ENCODE results near the gene RHBDF2. TPM values are rescaled to one million over a fixed set of nuclear protein-coding genes. Genes with fewer than 3 reads are reported as not detected.

Gene RHBDF2
- total and polyA plus RNA-seq, 4 experiments from 2014 or later = 5.4 to 62.2 (median 32.6) TPM

- Histone ChIP-seq H3K4me3 (ENCODE audit: low read length in 2 of 2) (no peak overlapping the region), H3K36me3 (ENCODE audit: insufficient read depth, low read length) (no peaks in the 10 kb centered on the region), H3K27me3 (ENCODE audit: insufficient read depth, low read length) (no peaks in the 10 kb centered on the region), H3K9me3 (ENCODE audit: control insufficient read depth in 1 of 2, low read length in 2 of 2) (no peaks in the 10 kb centered on the region), H3K4me1 (ENCODE audit: insufficient read depth, low read length) (peaks cover 47% of the 10 kb centered on the region), H3K27ac (ENCODE audit: low read depth, low read length) (no peak overlapping the region)
- Mint-ChIP-seq H3K36me3 (peaks cover 0 to 1% of the 10 kb centered on the region in 2 donors), H3K4me3 (peak overlapping the region in 7 of 8 donors; percentile 44 to 89 (median 86)), H3K27me3 (no peaks in the 10 kb centered on the region), H3K4me1 (peaks cover 15 to 64% (median 43%) of the 10 kb centered on the region in 4 donors), H3K27ac (peak overlapping the region in 4 of 7 donors; percentile 10 to 87 (median 74)), H3K9me3 (no peaks in the 10 kb centered on the region)
- ChIA-PET CTCF (ENCODE audit: partially characterized antibody) (interaction anchor here (0.8 to 12.4 kb wide), 6 partner anchors 8 to 91 kb away, joined by 3 to 161 read pairs (median 6); partner anchors contain the start of gene AANAT), POLR2A (ENCODE audit: partially characterized antibody) (interaction anchor here (0.7 to 5.3 kb wide), 7 partner anchors 7 to 173 kb away, joined by 3 to 68 read pairs (median 3); no protein-coding TSS in a partner anchor)
- no peak for DNase-seq
- intact Hi-C loops (cut with micrococcal nuclease) = no loop called here
Measured at GRCh38 chr17:76499267-76499667, 2.0 kb downstream of the RHBDF2 start.

- H3K4me3 Mint-ChIP-seq = peak overlapping the region; percentile 36 to 89 (median 66)
- DNase-seq = no peak
- H3K27ac Mint-ChIP-seq = peak overlapping the region; percentile 10 to 87 (median 55)
Measured at GRCh38 chr17:76498876-76499251, 2.4 kb downstream of the RHBDF2 start.

GRCh38 chr17:76497979-76498875, 3.0 kb downstream of the RHBDF2 start:
- Histone ChIP-seq H3K27ac (ENCODE audit: low read depth, low read length) (no peak overlapping the region), H3K4me1 (ENCODE audit: insufficient read depth, low read length) (peaks cover 57% of the 10 kb centered on the region), H3K4me3 (ENCODE audit: low read length in 2 of 2) (no peak overlapping the region), H3K9me3 (ENCODE audit: control insufficient read depth in 1 of 2, low read length in 2 of 2) (no peaks in the 10 kb centered on the region), H3K27me3 (ENCODE audit: insufficient read depth, low read length) (no peaks in the 10 kb centered on the region), H3K36me3 (ENCODE audit: insufficient read depth, low read length) (no peaks in the 10 kb centered on the region)
- ChIA-PET POLR2A (ENCODE audit: partially characterized antibody) (interaction anchor here (0.7 to 5.3 kb wide), 5 partner anchors 6 to 59 kb away, joined by 3 to 45 read pairs (median 4); no protein-coding TSS in a partner anchor), CTCF (ENCODE audit: partially characterized antibody) (interaction anchor here (1.5 to 12.4 kb wide), 5 partner anchors 10 to 90 kb away, joined by 4 to 161 read pairs (median 7); partner anchors contain the start of gene AANAT)
- Mint-ChIP-seq H3K9me3 (no peaks in the 10 kb centered on the region), H3K4me1 (peaks cover 22 to 72% (median 50%) of the 10 kb centered on the region in 4 donors), H3K36me3 (peaks cover 0 to 2% of the 10 kb centered on the region in 2 donors), H3K4me3 (peak overlapping the region; percentile 23 to 86 (median 61)), H3K27me3 (no peaks in the 10 kb centered on the region), H3K27ac (peak overlapping the region in 6 of 7 donors; percentile 29 to 87 (median 58))
- intact Hi-C loops (cut with micrococcal nuclease) = no loop called here
- no peak for DNase-seq

More at GRCh38 chr17:76498876-76499251, 2.4 kb downstream of the RHBDF2 start:
- H3K27me3 ChIP-seq (ENCODE audit: insufficient read depth, low read length) = no peaks in the 10 kb centered on the region
- CTCF ChIA-PET (ENCODE audit: partially characterized antibody) = interaction anchor here (1.5 to 12.4 kb wide), 5 partner anchors 9 to 90 kb away, joined by 4 to 161 read pairs (median 7); partner anchors contain the start of gene AANAT
- no peaks in the 10 kb centered on the region for H3K36me3 ChIP-seq (ENCODE audit: insufficient read depth, low read length)
- intact Hi-C loops (cut with micrococcal nuclease) = no loop called here
- H3K4me1 ChIP-seq (ENCODE audit: insufficient read depth, low read length) = peaks cover 51% of the 10 kb centered on the region
- Mint-ChIP-seq H3K4me1 (peaks cover 17 to 66% (median 44%) of the 10 kb centered on the region in 4 donors), H3K9me3 (no peaks in the 10 kb centered on the region), H3K27me3 (no peaks in the 10 kb centered on the region), H3K36me3 (peaks cover 0 to 1% of the 10 kb centered on the region in 2 donors)
- H3K4me3 ChIP-seq (ENCODE audit: low read length in 2 of 2) = no peak overlapping the region
- H3K27ac ChIP-seq (ENCODE audit: low read depth, low read length) = no peak overlapping the region
- POLR2A ChIA-PET (ENCODE audit: partially characterized antibody) = interaction anchor here (0.7 to 5.3 kb wide), 4 partner anchors 7 to 59 kb away, joined by 3 to 45 read pairs (median 4); no protein-coding TSS in a partner anchor
- no peaks in the 10 kb centered on the region for H3K9me3 ChIP-seq (ENCODE audit: control insufficient read depth in 1 of 2, low read length in 2 of 2)

DNA sequence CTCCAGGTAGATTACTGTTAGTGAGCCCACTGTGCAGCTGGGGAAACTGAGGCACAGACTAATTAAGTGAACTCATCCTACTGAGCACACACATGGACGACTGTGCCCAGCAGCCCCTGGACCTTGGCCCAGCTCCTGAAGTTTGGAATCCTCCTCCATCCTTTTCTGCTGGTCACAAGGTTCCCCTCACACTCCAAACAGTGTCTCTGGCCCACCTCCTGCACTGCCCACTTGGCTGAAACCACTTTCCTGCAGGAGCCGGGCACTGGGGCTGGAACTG, 3.6 kb downstream of the RHBDF2 start:
- peaks cover 63% of the 10 kb centered on the region for H3K4me1 ChIP-seq (ENCODE audit: insufficient read depth, low read length)
- no peak overlapping the region for H3K27ac Mint-ChIP-seq
- H3K4me1 Mint-ChIP-seq = peaks cover 28 to 78% (median 56%) of the 10 kb centered on the region in 4 donors
- intact Hi-C loops (cut with micrococcal nuclease) = no loop called here
- H3K36me3 Mint-ChIP-seq = peaks cover 0 to 4% of the 10 kb centered on the region in 2 donors
- no peaks in the 10 kb centered on the region for H3K9me3 Mint-ChIP-seq
- no peaks in the 10 kb centered on the region for H3K27me3 Mint-ChIP-seq
- no peak overlapping the region for H3K27ac ChIP-seq (ENCODE audit: low read depth, low read length)
- no peaks in the 10 kb centered on the region for H3K27me3 ChIP-seq (ENCODE audit: insufficient read depth, low read length)
- ChIA-PET POLR2A (ENCODE audit: partially characterized antibody) (interaction anchor here (0.8 kb wide), 1 partner anchor 52 kb away, joined by 3 read pairs; no protein-coding TSS in a partner anchor), CTCF (ENCODE audit: partially characterized antibody) (interaction anchor here (1.7 to 12.4 kb wide), 3 partner anchors 10 to 89 kb away, joined by 7 to 161 read pairs (median 14); partner anchors contain the start of gene AANAT)
- no peak for DNase-seq
- H3K9me3 ChIP-seq (ENCODE audit: control insufficient read depth in 1 of 2, low read length in 2 of 2) = no peaks in the 10 kb centered on the region
- no peak overlapping the region for H3K4me3 ChIP-seq (ENCODE audit: low read length in 2 of 2)
- peak overlapping the region in 1 of 8 donors; percentile 7 for H3K4me3 Mint-ChIP-seq
- no peaks in the 10 kb centered on the region for H3K36me3 ChIP-seq (ENCODE audit: insufficient read depth, low read length)

DNA sequence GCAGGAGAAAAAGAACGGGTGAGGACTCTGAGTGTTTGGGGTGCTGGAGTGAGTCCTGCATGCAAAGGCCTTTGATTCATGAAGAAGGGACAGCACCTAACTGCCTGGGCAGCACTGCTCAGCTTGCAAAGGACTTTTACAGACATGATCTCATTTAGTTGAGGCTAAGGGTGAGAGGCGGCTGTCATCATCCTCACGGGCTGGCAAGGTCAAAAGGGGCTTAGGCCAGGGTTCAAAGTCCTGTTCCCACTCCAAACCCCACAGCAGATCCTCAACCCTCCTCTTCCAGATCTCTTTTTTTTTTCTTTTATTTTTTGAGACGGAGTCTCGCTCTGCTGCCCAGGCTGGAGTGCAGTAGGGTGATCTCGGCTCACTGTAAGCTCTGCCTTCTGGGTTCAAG, 4.8 kb downstream of the RHBDF2 start:
- no peaks in the 10 kb centered on the region for H3K27me3 ChIP-seq (ENCODE audit: insufficient read depth, low read length)
- intact Hi-C loops (cut with micrococcal nuclease) = no loop called here
- peaks cover 64% of the 10 kb centered on the region for H3K4me1 ChIP-seq (ENCODE audit: insufficient read depth, low read length)
- H3K4me3 ChIP-seq (ENCODE audit: low read length in 2 of 2) = no peak overlapping the region
- Mint-ChIP-seq H3K27ac (peak overlapping the region in 5 of 7 donors; percentile 32 to 74 (median 48)), H3K36me3 (peaks cover 0 to 5% of the 10 kb centered on the region in 2 donors), H3K4me1 (peaks cover 26 to 80% (median 57%) of the 10 kb centered on the region in 4 donors), H3K27me3 (no peaks in the 10 kb centered on the region), H3K4me3 (peak overlapping the region in 1 of 8 donors; percentile 25), H3K9me3 (no peaks in the 10 kb centered on the region)
- H3K9me3 ChIP-seq (ENCODE audit: control insufficient read depth in 1 of 2, low read length in 2 of 2) = no peaks in the 10 kb centered on the region
- H3K27ac ChIP-seq (ENCODE audit: low read depth, low read length) = no peak overlapping the region
- CTCF ChIA-PET (ENCODE audit: partially characterized antibody) = interaction anchor here (0.9 to 3.2 kb wide), 2 partner anchors 11 to 90 kb away, joined by 3 to 14 read pairs; partner anchors contain the start of gene ST6GALNAC2
- POLR2A ChIA-PET (ENCODE audit: partially characterized antibody) = no interaction called here
- no peaks in the 10 kb centered on the region for H3K36me3 ChIP-seq (ENCODE audit: insufficient read depth, low read length)
- DNase-seq = no peak

DNA sequence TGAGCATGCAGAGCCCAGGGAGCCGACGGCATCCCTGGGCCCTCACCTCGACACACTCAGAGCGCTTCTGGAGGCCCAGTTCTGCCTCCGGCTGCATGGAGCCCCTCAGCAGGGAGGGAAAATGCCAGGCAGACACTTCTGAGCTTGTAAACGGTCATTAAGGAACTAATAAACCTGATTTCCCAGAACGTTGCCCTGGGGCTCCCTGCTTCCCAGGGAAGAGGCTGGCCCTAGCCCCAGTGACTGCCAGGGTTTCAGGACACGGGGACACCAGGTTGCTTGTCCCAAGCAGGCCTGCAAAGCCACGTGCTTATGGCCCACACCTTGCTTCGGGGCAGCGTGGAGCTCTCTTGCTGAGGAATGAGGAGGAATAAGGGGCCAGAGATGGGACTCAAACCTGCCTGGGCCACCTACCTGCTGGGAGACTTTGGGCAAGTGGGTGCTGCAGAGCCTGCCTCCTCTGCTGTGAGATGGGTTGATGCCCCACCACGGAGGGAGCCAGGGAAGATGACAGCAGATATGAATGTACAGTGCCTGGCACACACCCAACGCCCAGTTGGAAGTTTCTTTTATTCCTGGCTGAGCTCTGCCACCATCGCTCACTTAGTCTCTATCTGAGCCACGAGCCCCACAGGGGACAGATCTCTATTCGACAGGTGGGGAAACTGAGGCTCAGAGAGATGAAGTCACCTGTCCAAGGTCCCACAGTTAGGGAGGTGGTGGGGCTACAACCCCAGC, 5.4 kb downstream of the RHBDF2 start:
- Mint-ChIP-seq H3K27me3 (no peaks in the 10 kb centered on the region), H3K27ac (peak overlapping the region in 2 of 7 donors; percentile 29 to 56), H3K4me3 (peak overlapping the region in 1 of 8 donors; percentile 25), H3K9me3 (no peaks in the 10 kb centered on the region), H3K36me3 (peaks cover 0 to 5% of the 10 kb centered on the region in 2 donors), H3K4me1 (peaks cover 25 to 80% (median 57%) of the 10 kb centered on the region in 4 donors)
- Histone ChIP-seq H3K4me3 (ENCODE audit: low read length in 2 of 2) (no peak overlapping the region), H3K27me3 (ENCODE audit: insufficient read depth, low read length) (no peaks in the 10 kb centered on the region), H3K9me3 (ENCODE audit: control insufficient read depth in 1 of 2, low read length in 2 of 2) (no peaks in the 10 kb centered on the region), H3K4me1 (ENCODE audit: insufficient read depth, low read length) (peaks cover 63% of the 10 kb centered on the region), H3K27ac (ENCODE audit: low read depth, low read length) (no peak overlapping the region), H3K36me3 (ENCODE audit: insufficient read depth, low read length) (no peaks in the 10 kb centered on the region)
- ChIA-PET CTCF (ENCODE audit: partially characterized antibody) (no interaction called here), POLR2A (ENCODE audit: partially characterized antibody) (interaction anchor here (1.1 kb wide), 1 partner anchor 164 kb away, joined by 4 read pairs; no protein-coding TSS in a partner anchor)
- no peak for DNase-seq
- intact Hi-C loops (cut with micrococcal nuclease) = no loop called here
